Brain pericyte (primary cell): ENCODE data around the gene ULK4.
"Not testable (repeated sequence)": the region's sequence is repeated elsewhere in the genome, so short reads cannot be mapped to it uniquely, and the experiment has no call there.

Source experiments
- DNase-seq: peaks from one replicate; pipeline ENCODE4 v3.0.0-alpha.2; 2012; ENCODE audit warnings: low read depth, low spot score

The ULK4 gene

GRCh38 chr3:41872157-41872556 lies 89.7 kb downstream of the ULK4 start:
- DNase-seq: no peak

- no peak for DNase-seq
These were observed 94.4 kb downstream of the ULK4 start for GRCh38 chr3:41867533-41867932.

GRCh38 chr3:41866298-41866697 lies 95.6 kb downstream of the ULK4 start:
- DNase-seq: no peak

- DNase-seq: no peak
These were observed 98.9 kb downstream of the ULK4 start for GRCh38 chr3:41863024-41863423.

GRCh38 chr3:41860489-41860888 lies 101.4 kb downstream of the ULK4 start:
- DNase-seq: not testable (repeated sequence)

GRCh38 chr3:41854956-41855355 lies 106.9 kb downstream of the ULK4 start:
- DNase-seq: no peak

GRCh38 chr3:41853540-41854196 lies 108.2 kb downstream of the ULK4 start:
- no peak for DNase-seq

GRCh38 chr3:41848753-41849574 lies 112.9 kb downstream of the ULK4 start:
- DNase-seq: no peak

GRCh38 chr3:41847679-41848078 lies 114.2 kb downstream of the ULK4 start:
- no peak for DNase-seq

- no peak for DNase-seq
These were observed 115.1 kb downstream of the ULK4 start for GRCh38 chr3:41846850-41847249.

- DNase-seq: no peak
These were observed 116.1 kb downstream of the ULK4 start for GRCh38 chr3:41845826-41846225.

- DNase-seq: not testable (repeated sequence)
These were observed 117.6 kb downstream of the ULK4 start for GRCh38 chr3:41844256-41844655.

- DNase-seq: not testable (repeated sequence)
These were observed 120.8 kb downstream of the ULK4 start for GRCh38 chr3:41840936-41841668.

GRCh38 chr3:41836360-41837134 lies 125.4 kb downstream of the ULK4 start:
- no peak for DNase-seq

GRCh38 chr3:41833628-41834027 lies 128.3 kb downstream of the ULK4 start:
- DNase-seq: no peak

- no peak for DNase-seq
These were observed 142.7 kb downstream of the ULK4 start for GRCh38 chr3:41819236-41819635.

- no peak for DNase-seq
These were observed 153.3 kb downstream of the ULK4 start for GRCh38 chr3:41808618-41809017.

- DNase-seq: no peak
These were observed 153.8 kb downstream of the ULK4 start for GRCh38 chr3:41808152-41808551.

- DNase-seq: no peak
These were observed 166.9 kb downstream of the ULK4 start for GRCh38 chr3:41794748-41795589.

GRCh38 chr3:41792806-41793205 lies 169.1 kb downstream of the ULK4 start:
- DNase-seq: no peak

- no peak for DNase-seq
These were observed 192.8 kb downstream of the ULK4 start for GRCh38 chr3:41769106-41769505.
